Renal pelvis (tissue), 12 donors: ENCODE data around the gene GPR173. TPM values are rescaled to one million over a fixed set of nuclear protein-coding genes. Genes with fewer than 3 reads are reported as not detected.

ENCODE experiments used
- DNase-seq: peaks from one replicate; pipeline ENCODE4 v3.0.0-alpha.2; 2013
- long read RNA-seq, 16 experiments: transcript quantifications; one replicate each; lab custom pipeline, GENCODE V29; 2026
- polyA plus RNA-seq, 3 donors: library from polyadenylated mRNA; unstranded; fragments of 120-200 nt; gene quantifications; one replicate each; pipeline ENCODE4 v1.2.1, GENCODE V29; 2013; ENCODE audit not compliant: insufficient read length in 3 of 3

GPR173 gene, protein sequence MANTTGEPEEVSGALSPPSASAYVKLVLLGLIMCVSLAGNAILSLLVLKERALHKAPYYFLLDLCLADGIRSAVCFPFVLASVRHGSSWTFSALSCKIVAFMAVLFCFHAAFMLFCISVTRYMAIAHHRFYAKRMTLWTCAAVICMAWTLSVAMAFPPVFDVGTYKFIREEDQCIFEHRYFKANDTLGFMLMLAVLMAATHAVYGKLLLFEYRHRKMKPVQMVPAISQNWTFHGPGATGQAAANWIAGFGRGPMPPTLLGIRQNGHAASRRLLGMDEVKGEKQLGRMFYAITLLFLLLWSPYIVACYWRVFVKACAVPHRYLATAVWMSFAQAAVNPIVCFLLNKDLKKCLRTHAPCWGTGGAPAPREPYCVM
- 10 to 100 TPM; 13.8 to 28.1 (median 24.2) TPM for polyA plus RNA-seq
- long read RNA-seq, donor 1 = 0 reads
- long read RNA-seq, donor 2, full-length matches to known transcripts = 3 of 3 reads
- long read RNA-seq, donor 2, partial matches to known transcripts = 0 of 3 reads
- long read RNA-seq, donor 2, other reads (novel, unspliced or antisense) = 0 of 3 reads
- long read RNA-seq, donor 3, full-length matches to known transcripts = 2 of 2 reads
- long read RNA-seq, donor 3, partial matches to known transcripts = 0 of 2 reads
- long read RNA-seq, donor 3, other reads (novel, unspliced or antisense) = 0 of 2 reads
- long read RNA-seq, donor 4, full-length matches to known transcripts = 1 of 1 reads
- long read RNA-seq, donor 4, partial matches to known transcripts = 0 of 1 reads
- long read RNA-seq, donor 4, other reads (novel, unspliced or antisense) = 0 of 1 reads
- long read RNA-seq, donor 5, full-length matches to known transcripts = 1 of 1 reads
- long read RNA-seq, donor 5, partial matches to known transcripts = 0 of 1 reads
- long read RNA-seq, donor 5, other reads (novel, unspliced or antisense) = 0 of 1 reads
- long read RNA-seq, donor 6, partial matches to known transcripts = 5 of 6 reads
- long read RNA-seq, donor 6, other reads (novel, unspliced or antisense) = 0 of 6 reads
- long read RNA-seq, donor 7, full-length matches to known transcripts = 2 of 2 reads
- long read RNA-seq, donor 7, partial matches to known transcripts = 0 of 2 reads
- long read RNA-seq, donor 7, other reads (novel, unspliced or antisense) = 0 of 2 reads
- long read RNA-seq, donor 8, partial matches to known transcripts = 0 of 1 reads
- long read RNA-seq, donor 8, other reads (novel, unspliced or antisense) = 0 of 1 reads
- long read RNA-seq, donor 9, full-length matches to known transcripts = 2 of 2 reads
- long read RNA-seq, donor 9, partial matches to known transcripts = 0 of 2 reads
- long read RNA-seq, donor 9, other reads (novel, unspliced or antisense) = 0 of 2 reads
- long read RNA-seq, donor 10 = 0 reads
- long read RNA-seq, donor 11, partial matches to known transcripts = 5 of 5 reads
- long read RNA-seq, donor 11, other reads (novel, unspliced or antisense) = 0 of 5 reads
- long read RNA-seq, donor 12 = 0 reads
- long read RNA-seq, donor 13, partial matches to known transcripts = 0 of 1 reads
- long read RNA-seq, donor 13, other reads (novel, unspliced or antisense) = 0 of 1 reads
- long read RNA-seq, donor 14, full-length matches to known transcripts = 5 of 12 reads
- long read RNA-seq, donor 14, partial matches to known transcripts = 7 of 12 reads
- long read RNA-seq, donor 14, other reads (novel, unspliced or antisense) = 0 of 12 reads
- long read RNA-seq, donor 15 = 0 reads
- long read RNA-seq, donor 16, full-length matches to known transcripts = 1 of 1 reads
- long read RNA-seq, donor 16, partial matches to known transcripts = 0 of 1 reads
- long read RNA-seq, donor 16, other reads (novel, unspliced or antisense) = 0 of 1 reads

DNA sequence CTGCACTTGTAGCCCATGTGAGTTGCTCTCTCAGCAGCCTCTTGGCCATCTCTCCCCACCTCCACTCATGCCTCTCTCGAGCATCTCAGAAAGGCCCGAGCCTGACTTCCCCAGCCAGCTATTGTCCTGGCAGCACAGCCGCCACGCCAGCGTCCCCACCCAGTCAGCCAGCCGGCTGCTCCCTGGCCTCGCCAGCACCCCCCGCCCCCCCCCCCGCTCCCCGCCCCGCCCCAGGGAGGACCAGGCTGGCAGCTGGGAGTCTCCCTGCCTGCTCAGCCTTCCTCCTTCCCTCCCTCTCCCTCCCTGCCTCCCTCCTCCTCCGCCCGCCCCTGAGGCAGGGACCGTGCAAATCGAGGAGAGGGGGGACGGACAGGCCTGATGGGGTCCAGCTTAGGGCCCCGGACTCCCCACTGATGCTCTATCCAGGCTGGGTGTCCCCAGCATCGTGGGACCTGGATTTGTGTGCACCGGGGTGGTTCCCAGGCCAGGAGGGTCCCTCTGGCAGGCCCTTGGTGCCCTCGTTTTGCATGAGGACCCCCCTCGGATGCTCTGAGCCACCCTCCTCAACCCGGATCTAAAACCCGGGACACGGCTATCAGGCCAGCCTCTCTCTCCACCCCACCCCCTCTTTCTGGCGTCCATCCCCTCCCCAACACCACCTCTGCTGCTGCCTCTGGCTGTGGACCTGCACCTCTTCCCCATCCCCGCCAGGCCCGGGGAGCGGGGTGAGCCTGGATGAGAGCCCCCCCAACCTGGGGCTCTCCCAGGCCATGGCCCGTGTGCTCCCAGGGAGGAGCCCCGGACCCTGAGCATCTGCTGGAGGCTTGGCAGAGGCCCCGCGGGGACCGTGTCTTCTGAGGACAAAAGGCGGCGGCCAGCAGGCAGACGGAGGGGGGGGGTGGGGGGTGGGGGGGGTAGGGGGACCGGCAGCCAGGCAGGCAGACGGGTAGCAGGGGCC, at the start of gene GPR173:
Gene GPR173 (plus strand): TSS at position 621 of the 958 bp plus-strand sequence. CDS start 27,833 bp downstream, outside the sequence.
- DNase-seq = peak; percentile 54

DNA sequence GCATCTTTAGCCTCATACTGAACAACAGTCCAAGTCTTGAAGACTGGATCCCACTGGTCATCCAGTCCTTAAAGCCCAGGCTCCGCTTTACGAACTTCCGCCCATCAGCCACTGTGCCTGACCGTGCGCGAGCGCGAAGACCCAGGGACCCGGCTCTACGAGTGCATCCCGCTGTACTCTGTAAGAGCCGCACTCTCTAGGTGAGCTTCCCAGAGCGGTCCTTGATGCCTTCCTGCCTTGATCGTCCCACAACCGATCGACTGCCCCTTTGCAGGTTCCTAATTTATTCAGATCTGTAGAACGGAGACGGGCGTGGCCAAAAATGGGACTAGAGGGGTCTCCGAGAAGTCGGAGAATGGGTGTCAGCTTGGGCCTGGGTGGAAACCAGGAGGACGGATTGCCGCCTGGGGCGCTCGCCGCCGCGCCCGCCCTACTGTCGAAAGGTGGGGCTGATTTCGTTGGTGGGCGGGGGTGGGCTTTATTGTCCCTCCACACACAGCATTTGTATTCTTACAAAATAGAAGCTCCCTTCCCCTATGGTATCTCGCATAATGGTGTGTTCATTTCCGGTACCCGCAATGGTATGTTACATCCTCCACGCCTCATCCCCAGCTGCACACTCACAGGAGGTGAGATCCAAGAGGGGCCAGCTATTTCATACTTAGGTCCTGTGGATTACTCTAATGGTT, 48.0 kb upstream of the GPR173 start:
- DNase-seq = no peak

DNA sequence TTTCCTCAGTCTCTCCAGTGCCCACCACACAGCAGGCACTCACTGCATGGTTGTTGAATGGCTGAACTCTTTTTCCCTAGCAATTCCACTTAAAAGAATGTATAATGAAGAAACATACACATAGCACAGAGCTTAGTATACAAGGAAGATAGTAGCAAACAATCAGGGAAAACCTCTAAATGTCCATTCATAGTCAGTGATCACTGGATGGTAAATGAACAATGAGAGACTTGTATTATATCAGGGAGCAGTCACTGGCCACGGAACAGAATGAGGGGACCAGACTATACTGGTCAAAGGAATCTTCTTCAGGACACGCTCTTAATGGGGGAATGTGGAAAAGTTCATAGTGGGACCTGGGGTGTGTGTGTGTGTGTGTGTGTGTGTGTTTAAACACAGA, 46.6 kb upstream of the GPR173 start:
- no peak for DNase-seq

DNA sequence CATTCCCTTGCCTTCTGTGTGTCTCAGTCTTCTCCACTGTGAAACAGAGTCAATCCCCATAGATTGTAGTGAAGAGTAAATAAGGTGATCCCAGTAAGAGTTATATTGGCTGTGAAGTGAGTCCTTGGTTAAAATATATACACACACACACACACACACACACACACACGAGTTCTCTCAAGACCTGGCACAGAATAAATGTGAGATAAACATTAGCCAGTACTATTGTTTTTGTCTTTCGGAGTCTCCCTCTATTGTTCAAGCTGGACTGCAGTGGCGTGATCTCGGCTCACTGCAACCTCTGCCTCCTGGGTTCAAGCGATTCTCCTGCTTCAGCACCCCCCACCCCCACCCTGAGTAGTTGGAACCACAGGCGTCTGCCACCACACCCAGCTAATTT, 45.5 kb upstream of the GPR173 start:
- DNase-seq = no peak

DNA sequence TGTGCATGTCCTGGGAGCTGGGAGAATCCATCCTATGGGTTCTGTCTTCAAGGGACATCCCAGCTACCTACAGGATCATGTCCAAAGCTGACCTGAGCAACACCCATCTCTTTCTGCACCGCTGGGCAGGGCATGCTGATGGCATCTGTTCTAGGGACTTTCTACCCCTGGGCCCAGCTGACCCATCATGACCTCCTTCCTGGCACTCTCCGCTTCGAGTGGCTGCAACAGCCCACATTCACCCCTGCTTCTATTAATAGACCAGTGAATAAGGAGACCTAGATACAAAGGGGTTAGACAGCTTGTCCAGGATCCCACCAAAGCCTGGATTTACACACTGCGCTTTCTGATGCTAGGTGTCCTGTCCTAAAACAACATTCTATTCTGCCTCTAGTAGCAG, 44.6 kb upstream of the GPR173 start:
- DNase-seq = no peak

DNA sequence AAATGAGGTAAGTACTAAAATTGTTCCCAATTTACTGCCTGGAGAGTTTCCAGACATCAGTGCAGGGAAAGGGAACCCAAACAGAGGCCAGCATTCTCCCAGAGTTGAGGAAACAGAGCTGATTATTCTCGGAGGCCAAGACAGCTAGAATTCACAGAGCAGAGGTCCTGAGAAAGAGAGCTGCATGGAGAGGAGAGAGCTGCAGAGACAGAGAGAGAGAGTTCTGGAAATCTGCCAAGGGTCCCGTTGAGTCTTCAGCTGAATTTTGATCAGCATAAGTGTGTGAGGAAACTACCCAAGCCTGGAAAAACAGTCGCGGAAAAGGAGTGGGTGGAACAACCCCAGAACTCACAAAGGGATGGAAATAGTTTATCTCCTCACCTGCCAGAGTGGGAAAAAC, 43.8 kb upstream of the GPR173 start:
- DNase-seq = no peak

DNA sequence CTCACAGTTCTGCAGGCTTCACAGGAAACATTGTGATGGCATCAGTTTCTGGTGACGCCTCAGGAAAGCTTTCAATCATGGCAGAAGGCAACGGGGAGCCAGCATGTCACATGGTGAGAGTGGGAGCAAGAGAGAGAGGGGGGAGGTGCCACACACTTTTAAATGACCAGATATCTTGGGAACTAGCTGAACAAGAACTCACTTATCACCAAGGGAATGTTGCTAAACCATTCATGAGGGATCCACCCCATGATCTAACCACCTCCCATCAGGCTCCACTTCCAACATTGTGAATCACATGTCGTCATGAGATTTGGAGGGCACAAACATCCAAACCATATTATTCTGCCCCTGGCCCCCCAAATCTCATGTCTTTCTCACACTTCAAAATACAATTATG, 43.3 kb upstream of the GPR173 start:
- DNase-seq = no peak

DNA sequence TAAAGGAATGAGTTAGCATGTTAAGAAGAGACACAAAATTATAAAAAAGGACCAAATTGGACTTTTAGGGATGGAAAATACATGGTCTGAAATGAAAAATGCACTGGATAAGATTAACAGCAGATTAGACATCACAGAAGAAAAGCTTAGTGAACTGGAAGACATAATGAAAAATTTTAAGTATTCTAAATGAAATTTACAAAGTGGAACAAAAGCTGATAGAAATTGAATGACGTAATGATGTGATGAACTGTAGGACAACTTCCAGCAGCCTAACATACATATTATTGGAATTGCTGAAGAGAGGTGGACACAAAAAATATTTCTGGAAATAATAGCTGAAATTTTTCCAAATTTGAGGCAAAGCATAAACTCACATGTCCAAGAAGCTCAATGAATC, 39.6 kb upstream of the GPR173 start:
- no peak for DNase-seq

DNA sequence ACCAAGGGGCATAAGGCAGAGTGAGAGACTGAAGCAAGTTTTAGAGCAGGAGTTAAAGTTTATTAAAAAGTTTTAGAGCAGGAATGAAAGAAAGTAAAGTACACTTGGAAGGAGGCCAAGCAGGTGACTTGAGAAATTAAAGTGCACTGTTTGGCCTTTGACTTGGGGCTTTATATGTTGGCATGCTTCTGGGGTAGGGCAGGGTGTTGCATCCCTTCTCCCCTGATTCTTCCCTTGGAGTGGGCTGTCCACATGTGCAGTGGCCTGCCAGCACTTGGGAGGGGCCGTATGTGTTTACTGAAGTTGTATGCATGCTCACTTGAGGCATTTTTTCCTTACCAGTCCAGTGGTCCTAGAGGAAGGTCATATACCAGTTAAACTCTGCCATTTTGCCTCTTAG, 35.3 kb upstream of the GPR173 start:
- DNase-seq = no peak

DNA sequence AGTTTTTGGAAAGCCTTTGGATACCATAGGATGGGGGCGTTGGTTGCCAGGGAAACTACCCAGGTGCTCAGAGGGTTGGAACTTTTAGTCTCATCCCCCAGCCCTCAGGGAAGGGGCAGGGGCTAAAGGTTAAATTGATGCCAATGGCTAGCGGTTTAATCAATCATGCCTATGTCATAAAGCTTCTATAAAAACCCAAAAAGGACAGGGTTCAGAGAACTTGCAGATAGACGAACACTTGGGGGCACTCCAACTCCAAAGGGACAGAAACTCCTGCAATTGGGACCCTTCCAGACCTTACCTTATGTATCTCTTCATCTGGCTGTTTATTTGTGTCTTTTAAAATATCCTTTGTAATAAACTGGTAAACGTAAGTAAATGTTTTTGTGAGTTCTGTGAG, 30.0 kb upstream of the GPR173 start:
- DNase-seq = no peak

DNA sequence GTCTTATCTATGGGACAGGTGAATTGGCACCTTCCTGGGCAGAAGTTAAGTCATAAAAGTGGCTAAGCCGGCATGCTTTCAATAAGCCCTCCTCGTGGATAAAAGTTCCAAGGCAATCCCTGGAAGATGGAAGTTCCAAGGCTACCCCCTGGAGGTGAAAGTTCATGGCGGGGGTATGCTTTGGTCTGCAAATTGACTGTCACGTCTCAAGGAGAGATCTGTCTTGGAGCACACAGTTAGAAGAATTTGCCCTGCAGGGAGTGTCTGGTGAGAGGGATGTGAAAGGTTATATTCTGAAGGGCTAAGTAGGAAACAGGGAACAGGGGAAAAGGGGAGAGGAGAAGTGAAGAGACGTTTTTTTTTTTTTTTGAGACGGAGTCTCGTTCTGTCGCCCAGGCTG, 26.2 kb upstream of the GPR173 start:
- no peak for DNase-seq

DNA sequence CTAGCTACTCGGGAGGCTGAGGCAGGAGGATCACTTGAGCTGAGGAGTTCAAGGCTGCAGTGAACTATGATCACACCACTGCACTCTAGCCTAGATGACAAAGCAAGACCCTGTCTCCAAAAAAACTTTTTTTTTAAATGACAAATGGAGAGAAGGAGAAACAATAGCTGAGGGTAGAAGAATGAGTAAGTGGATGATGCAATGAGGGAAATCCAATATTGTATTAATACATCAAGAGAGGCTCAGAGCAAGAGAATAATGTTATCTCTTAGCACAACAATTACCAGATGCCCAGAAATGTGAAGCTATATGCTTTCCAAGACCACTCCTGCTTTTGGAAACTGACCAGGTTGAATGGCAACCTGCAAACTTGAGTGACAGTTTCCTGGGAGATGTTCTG, 19.9 kb upstream of the GPR173 start:
- no peak for DNase-seq

DNA sequence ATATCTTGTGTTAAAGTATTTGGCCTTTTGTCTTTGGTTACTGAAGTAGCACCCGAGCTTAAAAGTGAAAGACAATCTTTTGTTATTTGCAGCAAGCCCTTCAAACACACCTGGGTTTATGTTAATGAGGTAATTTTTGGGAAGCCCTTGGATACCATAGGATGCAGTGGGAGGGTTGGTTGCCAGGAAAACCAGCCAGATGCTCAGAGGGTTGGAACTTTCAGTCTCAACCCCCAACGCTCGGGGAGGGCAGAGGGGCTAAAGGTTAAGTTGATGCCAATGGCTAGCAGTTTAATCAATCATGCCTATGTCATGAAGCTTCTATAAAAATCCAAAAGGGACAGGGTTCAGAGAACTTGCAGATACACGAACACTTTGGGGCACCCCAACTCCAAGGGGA, 17.2 kb upstream of the GPR173 start:
- DNase-seq = no peak

DNA sequence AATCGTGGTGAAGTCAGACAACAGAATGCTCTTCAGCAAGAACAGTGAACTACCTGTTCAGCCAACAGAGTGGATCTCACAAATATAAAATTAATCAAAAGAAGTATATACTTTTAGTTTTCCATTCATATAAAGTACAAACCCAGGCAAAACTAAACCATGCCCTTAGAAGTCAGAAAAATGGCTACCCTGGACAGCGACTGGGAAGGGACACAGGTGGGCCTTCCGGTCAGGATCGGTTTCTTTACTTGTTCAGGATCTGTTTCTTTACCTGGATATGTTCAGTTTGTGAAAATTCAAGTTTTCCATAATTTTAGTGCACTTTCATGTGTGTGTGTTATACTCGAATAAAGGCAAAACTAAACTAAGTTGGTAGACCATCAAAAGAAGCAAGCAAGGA, 12.4 kb upstream of the GPR173 start:
- DNase-seq = no peak

DNA sequence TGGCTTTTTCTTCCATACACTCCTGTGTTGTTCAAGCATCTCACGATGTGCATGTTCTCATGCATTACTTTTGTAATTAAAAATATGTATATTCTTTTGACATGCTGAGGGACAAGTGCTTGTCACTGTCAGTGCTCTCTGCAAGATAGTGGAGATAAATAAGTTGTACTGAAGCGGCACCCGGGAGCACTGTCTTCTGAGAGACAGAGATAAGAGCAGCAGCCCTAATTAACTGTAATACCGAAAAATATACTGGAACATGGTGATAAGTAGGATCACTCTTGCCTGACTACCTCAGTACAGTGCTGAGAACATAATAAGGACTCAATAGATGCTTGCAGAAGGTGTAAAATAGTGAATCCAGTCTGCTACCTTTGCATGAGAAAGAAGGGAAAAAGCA, 9.4 kb upstream of the GPR173 start:
- no peak for DNase-seq

DNA sequence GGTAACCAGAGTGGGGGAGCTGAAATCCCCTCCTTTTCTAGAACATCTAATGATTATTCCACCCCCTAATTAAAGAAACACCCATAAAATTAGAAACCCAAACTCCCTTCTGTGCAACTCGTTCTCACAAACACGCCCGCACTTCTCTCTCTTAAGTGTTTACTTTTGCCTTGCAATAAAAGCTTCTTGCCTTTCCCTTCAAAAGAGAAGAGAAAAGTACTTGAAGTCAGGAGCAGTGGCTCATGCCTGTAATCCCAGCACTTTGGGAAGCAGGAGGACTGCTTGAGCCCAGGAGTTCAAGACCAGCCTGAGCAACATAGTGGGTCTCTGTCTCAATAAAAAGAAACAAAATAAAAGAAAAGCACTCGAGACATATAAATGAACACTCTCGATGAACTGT, 3.6 kb upstream of the GPR173 start:
- DNase-seq = no peak

DNA sequence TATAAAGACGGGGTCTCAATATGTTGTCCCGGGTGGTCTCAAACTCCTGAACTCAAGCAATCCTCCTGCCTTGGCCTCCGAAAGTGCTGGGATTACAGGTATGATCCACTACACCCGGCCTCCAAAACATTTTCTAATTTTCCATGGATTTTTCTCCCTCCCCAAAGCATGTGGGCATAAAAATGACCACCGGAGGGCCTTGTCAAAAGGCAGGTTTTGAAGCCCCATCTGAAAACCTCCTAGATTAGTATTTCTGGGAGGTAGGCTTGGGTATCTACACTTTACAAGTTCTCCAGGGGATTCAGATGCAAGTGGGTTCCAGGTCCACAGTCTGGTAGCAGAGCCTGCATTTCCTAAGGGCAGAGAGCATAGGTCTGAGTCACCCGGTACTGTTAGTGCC, 1.4 kb upstream of the GPR173 start:
- DNase-seq = no peak

DNA sequence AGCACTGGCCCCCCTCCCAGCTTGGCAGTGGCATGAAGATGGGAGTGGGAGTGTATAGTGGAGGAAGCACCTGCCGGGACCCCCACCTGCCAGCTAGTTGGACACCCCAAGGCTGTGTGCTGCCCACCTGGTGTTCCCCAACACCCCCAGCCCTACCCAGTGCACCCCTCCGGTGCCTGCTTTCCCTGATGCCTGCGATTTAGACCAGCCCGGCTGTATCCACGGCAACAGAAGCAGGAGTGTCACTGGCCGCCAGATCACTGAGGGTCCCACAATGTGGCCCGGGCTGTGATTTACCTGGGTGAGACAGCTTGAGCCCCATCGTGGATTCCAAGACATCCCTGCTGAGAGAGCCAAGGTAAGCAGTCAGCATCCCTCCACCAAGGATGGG, 533 bp downstream of the GPR173 start:
- DNase-seq = no peak

DNA sequence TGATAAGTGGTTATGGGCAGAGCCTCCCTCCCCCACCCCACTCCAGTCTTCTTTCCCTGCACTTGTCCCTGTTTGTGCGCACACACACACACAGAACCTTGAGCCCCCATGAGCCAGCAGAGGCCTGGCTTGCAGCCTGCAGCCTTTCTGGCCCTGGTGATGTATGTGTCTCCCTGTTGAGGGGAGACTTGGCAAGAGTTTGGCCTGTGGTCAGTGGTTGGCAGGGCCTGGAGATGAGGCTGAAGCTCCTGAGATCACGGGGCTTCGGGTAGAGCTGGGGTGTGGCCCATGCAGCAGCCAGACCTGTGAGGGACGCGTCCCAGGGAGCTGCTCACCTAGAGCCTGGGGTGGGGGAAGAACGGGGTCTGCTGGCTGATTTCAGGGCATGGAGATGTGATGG, 2.3 kb downstream of the GPR173 start:
- no peak for DNase-seq
